ENCODE results near the gene GOLT1A.

The GOLT1A gene

DNA sequence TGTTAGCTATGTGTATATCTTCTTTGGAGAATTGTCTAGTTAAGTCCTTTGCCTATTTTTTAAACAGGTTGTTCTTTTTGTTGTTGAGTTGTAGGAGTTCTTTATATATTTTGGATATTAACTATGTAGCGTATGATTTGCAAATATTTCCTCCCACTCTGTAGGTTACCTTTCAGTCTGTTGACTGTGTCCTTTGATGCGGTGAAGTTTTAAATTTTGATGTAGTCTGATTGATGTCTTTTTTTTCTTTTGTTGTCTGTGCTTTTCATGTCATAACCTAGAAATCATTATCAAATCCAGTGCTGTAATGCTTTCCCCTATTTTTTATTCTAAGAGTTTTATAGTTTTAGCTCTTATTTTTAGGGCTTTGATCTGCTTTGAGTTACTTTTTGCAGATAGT, 8.8 kb downstream of the GOLT1A start:
- DNase-seq (ENCODE audit: low read depth, low spot score) = no peak
- Histone ChIP-seq H3K4me3 (ENCODE audit: low read length) (no peak overlapping the region), H3K36me3 (ENCODE audit: control insufficient read depth, insufficient read depth, low read length) (no peaks in the 10 kb centered on the region), H3K27me3 (ENCODE audit: control insufficient read depth, insufficient read depth, low read length) (no peaks in the 10 kb centered on the region), H3K4me1 (ENCODE audit: control insufficient read depth, insufficient read depth, low read length) (0 out of 2 replicates have a peak, but pooled peaks cover 3% of the 10 kb centered on the region), H3K9me3 (ENCODE audit: control insufficient read depth, insufficient read depth, low read length) (no peaks in the 10 kb centered on the region), H3K27ac (ENCODE audit: low read length) (no peak overlapping the region)
- WGBS (ENCODE audit: insufficient coverage, insufficient read length) = no CpG with 5 or more reads among the region's 2 CpGs

DNA sequence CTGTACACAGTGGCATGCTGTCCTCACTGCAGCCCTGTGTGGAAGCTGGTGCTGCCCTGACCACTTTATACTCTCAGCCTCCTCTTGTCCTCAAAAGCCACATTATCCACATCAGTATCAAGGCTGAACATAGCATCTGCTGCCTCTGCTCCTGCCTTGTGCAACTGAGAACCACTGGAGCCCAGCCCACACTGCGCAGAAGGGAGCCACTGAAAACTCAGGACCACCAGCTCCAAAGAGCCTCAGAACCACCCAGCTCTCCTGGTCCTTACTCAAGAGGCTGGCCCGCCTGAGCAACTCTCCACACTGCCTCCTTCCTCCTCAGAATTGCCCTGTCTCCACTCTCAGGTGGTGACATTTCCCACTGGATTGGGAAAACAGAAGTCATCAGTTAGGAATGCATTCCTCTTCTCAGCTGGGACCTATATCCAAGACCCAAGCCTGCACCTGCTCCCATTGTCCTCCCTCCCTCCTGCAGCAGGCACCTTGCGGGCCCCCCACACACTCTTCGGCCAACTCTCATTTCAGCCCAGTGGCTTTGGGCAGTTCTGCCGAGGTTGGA, 10.5 kb downstream of the GOLT1A start:
- WGBS (ENCODE audit: insufficient coverage, insufficient read length) = no CpG with 5 or more reads among the region's 5 CpGs
- H3K36me3 ChIP-seq (ENCODE audit: control insufficient read depth, insufficient read depth, low read length) = no peaks in the 10 kb centered on the region
- H3K27me3 ChIP-seq (ENCODE audit: control insufficient read depth, insufficient read depth, low read length) = no peaks in the 10 kb centered on the region
- no peaks in the 10 kb centered on the region for H3K9me3 ChIP-seq (ENCODE audit: control insufficient read depth, insufficient read depth, low read length)
- H3K4me1 ChIP-seq (ENCODE audit: control insufficient read depth, insufficient read depth, low read length) = 0 out of 2 replicates have a peak, but pooled peaks cover 3% of the 10 kb centered on the region
- H3K4me3 ChIP-seq (ENCODE audit: low read length) = no peak overlapping the region
- no peak overlapping the region for H3K27ac ChIP-seq (ENCODE audit: low read length)
- DNase-seq (ENCODE audit: low read depth, low spot score) = no peak

DNA sequence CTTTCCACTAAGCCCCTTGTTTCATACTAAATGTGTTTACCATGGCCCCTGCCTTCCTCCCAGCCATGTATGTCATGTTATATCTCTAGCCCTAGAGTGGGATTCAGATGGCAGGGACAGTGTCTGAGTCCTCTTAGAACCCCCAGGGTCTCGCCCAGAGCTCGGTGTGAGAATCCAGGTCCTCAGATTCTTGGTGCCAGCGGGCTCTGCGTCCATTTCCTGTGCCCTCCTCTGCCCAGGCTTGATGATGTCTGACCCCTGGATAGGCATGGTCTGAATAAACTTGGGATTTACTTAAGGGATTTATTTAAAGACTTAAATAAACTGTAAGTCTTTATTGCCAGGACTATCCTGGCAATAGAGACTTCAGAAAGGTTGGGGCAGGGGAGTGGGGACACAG, 11.3 kb downstream of the GOLT1A start:
- Histone ChIP-seq H3K27ac (ENCODE audit: low read length) (no peak overlapping the region), H3K27me3 (ENCODE audit: control insufficient read depth, insufficient read depth, low read length) (no peaks in the 10 kb centered on the region)
- no CpG with 5 or more reads among the region's 4 CpGs for WGBS (ENCODE audit: insufficient coverage, insufficient read length)

DNA sequence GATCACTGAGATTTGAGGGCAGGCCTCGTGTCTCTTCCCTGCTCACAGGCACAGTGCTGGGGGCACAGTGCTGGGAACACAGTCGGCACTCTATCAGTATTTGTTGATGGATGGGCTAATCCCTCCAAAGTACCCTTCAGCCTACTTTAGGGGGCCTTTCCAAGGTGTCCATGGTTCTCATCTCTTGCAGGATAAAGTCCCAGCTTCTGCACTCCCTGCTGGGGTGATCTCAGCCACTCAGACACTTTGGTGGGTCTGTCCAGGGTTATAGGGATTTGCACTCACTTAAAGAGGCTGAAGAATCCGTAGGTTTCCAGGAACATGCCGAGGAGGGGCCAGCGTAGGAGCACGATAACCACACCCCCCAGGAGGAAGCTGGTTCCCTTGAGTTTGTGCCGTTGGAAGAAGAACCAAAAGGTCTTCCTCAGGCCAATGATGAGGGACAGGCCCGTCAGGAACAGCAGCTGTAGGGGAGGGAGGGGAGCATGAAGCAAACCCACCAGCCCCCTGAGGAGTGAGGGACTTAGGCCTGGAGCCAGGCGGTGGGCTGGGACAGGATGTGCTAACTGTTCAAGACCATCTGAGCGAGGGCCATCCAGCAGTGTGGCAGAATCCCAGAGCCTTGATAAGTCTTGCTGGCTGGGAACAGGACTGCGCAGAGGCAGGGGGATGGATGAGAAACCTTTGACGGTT, 12.3 kb downstream of the GOLT1A start:
- H3K4me3 ChIP-seq (ENCODE audit: low read length) = no peak overlapping the region
- no peaks in the 10 kb centered on the region for H3K4me1 ChIP-seq (ENCODE audit: control insufficient read depth, insufficient read depth, low read length)
- no peaks in the 10 kb centered on the region for H3K27me3 ChIP-seq (ENCODE audit: control insufficient read depth, insufficient read depth, low read length)
- no peaks in the 10 kb centered on the region for H3K36me3 ChIP-seq (ENCODE audit: control insufficient read depth, insufficient read depth, low read length)
- no peak for DNase-seq (ENCODE audit: low read depth, low spot score)
- H3K9me3 ChIP-seq (ENCODE audit: control insufficient read depth, insufficient read depth, low read length) = no peaks in the 10 kb centered on the region
- H3K27ac ChIP-seq (ENCODE audit: low read length) = no peak overlapping the region
- WGBS (ENCODE audit: insufficient coverage, insufficient read length) = no CpG with 5 or more reads among the region's 12 CpGs

More for the DNA sequence above, 11.3 kb downstream of the GOLT1A start:
- Histone ChIP-seq H3K4me1 (ENCODE audit: control insufficient read depth, insufficient read depth, low read length) (0 out of 2 replicates have a peak, but pooled peaks cover 3% of the 10 kb centered on the region), H3K36me3 (ENCODE audit: control insufficient read depth, insufficient read depth, low read length) (no peaks in the 10 kb centered on the region), H3K9me3 (ENCODE audit: control insufficient read depth, insufficient read depth, low read length) (no peaks in the 10 kb centered on the region), H3K4me3 (ENCODE audit: low read length) (no peak overlapping the region)
- DNase-seq (ENCODE audit: low read depth, low spot score) = no peak

DNA sequence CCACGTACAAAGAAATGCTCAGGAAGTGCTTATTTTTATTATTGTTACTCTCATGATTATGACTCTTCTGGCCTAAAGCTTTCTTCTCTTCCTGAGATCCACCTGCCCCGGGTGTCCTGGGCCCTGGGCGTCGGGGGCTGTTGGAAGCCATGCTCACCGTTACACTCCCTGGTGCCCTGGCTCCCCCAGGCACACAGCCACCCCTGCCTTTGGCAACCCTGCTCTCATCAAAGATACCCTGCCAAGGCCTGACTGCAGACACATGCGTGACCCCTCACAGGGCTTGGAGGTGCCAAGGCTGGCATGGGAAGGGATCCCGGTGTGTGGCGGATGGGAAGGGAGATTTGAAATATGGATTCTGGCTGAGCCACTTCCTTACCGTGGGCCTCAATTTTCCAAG, 14.2 kb downstream of the GOLT1A start:
- Histone ChIP-seq H3K27ac (ENCODE audit: low read length) (no peak overlapping the region), H3K4me3 (ENCODE audit: low read length) (no peak overlapping the region), H3K4me1 (ENCODE audit: control insufficient read depth, insufficient read depth, low read length) (peaks cover 2% of the 10 kb centered on the region; the same call in 1 of the 2 replicates), H3K27me3 (ENCODE audit: control insufficient read depth, insufficient read depth, low read length) (no peaks in the 10 kb centered on the region), H3K36me3 (ENCODE audit: control insufficient read depth, insufficient read depth, low read length) (no peaks in the 10 kb centered on the region), H3K9me3 (ENCODE audit: control insufficient read depth, insufficient read depth, low read length) (no peaks in the 10 kb centered on the region)
- no peak for DNase-seq (ENCODE audit: low read depth, low spot score)
- WGBS (ENCODE audit: insufficient coverage, insufficient read length) = no CpG with 5 or more reads among the region's 9 CpGs

DNA sequence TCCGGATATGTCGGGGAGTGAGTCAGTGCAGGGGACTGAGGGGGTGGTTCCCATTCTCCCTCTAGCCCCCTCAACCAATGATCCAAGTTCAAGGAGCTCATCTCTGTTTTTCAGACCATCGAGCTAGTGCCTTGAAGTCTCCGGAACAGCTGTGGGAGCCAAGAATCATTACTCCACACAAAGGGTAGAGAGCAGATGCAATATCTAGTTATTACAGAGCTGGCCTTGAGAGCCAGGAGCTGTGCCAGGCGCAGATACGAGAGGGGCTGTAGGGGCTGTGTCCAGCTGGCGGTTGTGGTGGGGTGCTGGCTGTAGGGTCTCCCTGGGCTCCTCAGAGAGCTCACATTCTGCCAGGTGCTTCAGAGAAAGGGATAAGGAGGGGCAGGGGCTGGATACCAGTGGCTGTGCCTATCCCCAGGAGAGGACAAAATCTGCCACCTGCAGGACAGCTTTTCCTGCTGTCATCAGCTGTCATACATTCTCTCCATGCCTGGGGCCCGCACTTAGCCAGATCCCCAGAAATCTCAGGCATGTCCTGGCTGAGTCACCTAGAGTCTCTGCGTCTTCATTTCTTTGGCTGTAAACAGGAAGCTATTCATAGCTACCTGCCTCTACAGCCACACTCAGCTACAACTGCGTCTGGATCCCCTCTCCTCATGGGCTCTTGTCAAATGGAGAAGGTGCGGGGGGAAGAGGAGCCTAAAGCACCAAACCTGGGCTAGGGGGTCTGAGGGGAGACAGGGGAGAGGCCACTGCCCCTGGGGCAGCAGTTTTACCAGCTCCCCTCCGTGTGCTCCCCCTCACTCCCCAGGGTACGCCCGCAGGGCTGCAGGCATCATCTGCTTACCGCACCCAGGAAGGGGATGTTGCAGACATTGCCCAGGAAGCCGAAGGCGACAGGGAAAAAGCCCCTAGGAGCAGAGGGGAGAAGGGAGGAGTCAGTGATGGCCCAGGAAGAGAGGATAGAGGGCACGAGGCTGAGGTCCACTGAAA, 15.1 kb downstream of the GOLT1A start:
- H3K36me3 ChIP-seq (ENCODE audit: control insufficient read depth, insufficient read depth, low read length) = no peaks in the 10 kb centered on the region
- WGBS (ENCODE audit: insufficient coverage, insufficient read length) = no CpG with 5 or more reads among the region's 18 CpGs
- DNase-seq (ENCODE audit: low read depth, low spot score) = no peak
- H3K9me3 ChIP-seq (ENCODE audit: control insufficient read depth, insufficient read depth, low read length) = no peaks in the 10 kb centered on the region
- no peak overlapping the region for H3K4me3 ChIP-seq (ENCODE audit: low read length)
- no peak overlapping the region for H3K27ac ChIP-seq (ENCODE audit: low read length)
- no peaks in the 10 kb centered on the region for H3K27me3 ChIP-seq (ENCODE audit: control insufficient read depth, insufficient read depth, low read length)
- H3K4me1 ChIP-seq (ENCODE audit: control insufficient read depth, insufficient read depth, low read length) = peaks cover 2% of the 10 kb centered on the region; the same call in 1 of the 2 replicates

DNA sequence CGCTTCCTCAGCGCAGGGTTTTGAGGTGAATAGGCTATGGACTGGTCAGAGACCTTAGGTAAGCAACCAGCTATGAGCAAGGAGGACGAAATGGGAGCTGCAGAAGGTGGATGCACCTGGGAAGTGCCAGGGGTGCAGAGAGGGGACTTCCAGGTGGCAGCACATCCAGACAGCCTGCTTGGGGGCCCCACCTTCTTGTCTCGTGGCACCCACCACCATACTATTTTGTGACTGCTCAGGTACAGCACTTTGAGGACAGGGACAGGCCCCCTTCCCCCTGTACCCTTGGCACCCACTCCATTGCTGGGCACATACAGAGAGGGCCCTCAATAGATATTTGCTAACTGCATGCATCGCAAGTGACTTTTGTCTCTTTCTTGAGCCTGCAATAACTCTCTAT, 16.7 kb downstream of the GOLT1A start:
- Histone ChIP-seq H3K4me3 (ENCODE audit: low read length) (no peak overlapping the region), H3K9me3 (ENCODE audit: control insufficient read depth, insufficient read depth, low read length) (no peaks in the 10 kb centered on the region), H3K36me3 (ENCODE audit: control insufficient read depth, insufficient read depth, low read length) (no peaks in the 10 kb centered on the region), H3K27me3 (ENCODE audit: control insufficient read depth, insufficient read depth, low read length) (no peaks in the 10 kb centered on the region), H3K27ac (ENCODE audit: low read length) (no peak overlapping the region), H3K4me1 (ENCODE audit: control insufficient read depth, insufficient read depth, low read length) (peaks cover 2% of the 10 kb centered on the region; the same call in 1 of the 2 replicates)
- DNase-seq (ENCODE audit: low read depth, low spot score) = no peak
- WGBS (ENCODE audit: insufficient coverage, insufficient read length) = no CpG with 5 or more reads among the region's 5 CpGs

DNA sequence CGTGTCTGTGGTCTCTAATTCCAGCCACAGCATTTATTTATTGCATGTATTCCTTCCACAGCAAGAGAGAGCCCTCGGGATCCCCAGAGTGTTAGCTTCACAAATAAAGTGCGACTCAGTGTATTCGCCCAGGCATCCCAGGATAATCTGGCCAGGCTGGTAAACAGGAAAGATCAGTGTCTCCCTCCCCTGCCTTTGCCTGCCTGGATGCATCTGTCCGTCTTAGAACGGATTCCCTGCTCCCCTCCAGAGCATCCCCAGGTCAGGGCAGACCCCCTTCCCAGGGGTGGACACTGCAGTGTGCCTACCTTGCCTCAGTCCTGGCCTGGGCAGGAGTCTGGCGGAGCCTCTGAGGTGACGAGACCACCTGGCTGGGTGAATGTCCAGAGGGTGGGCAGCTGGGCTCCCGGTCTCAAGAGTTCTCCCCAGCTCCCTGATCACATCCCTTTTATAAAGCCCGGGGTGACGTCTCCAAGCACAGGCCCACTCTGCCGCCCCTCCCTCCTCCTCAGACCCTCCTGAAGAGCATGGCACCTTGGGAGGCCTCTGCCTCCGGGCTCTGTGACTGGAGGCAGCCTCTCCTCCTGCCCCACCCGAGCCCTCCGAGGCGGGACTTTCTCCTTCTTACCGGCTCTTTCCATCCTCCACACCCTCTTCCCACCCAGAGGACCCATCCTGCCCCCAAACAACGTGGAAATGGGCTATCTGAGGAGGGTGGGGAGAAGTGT, 17.6 kb downstream of the GOLT1A start, which contains the start of gene KISS1:
Gene KISS1, minus strand, starts transcription at position 424 of the 728 bp plus-strand sequence. CDS start 3,615 bp downstream, outside the sequence.
- Histone ChIP-seq H3K4me1 (ENCODE audit: control insufficient read depth, insufficient read depth, low read length) (peaks cover 2% of the 10 kb centered on the region; the same call in 1 of the 2 replicates), H3K9me3 (ENCODE audit: control insufficient read depth, insufficient read depth, low read length) (no peaks in the 10 kb centered on the region), H3K27me3 (ENCODE audit: control insufficient read depth, insufficient read depth, low read length) (no peaks in the 10 kb centered on the region; the same call in 1 of the 2 replicates), H3K36me3 (ENCODE audit: control insufficient read depth, insufficient read depth, low read length) (no peaks in the 10 kb centered on the region), H3K4me3 (ENCODE audit: low read length) (no peak within 1 kb of the TSS), H3K27ac (ENCODE audit: low read length) (no peak within 1 kb of the TSS)
- DNase-seq (ENCODE audit: low read depth, low spot score) = no peak
- no CpG with 5 or more reads among the region's 18 CpGs for WGBS (ENCODE audit: insufficient coverage, insufficient read length)

DNA sequence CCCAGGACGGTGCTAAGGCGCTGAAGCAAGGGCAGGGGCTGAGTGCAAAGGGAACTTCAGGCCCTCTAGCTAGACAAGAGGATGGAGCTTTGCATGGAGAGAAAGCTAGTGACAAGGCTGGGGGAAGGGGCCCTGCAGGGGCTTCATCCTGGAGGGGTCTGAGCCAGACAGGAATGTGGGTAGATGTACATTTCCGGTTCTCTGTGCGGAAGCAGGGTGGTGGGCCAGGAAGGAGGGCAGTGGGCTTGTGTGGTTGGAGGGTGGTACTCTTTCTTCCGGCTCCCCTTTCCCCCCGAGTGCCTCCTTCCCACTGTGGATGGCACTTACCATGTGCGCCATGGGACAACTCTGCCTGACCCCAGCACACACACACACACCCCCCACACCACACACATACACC, 19.0 kb downstream of the GOLT1A start:
- no peak for DNase-seq (ENCODE audit: low read depth, low spot score)
- WGBS (ENCODE audit: insufficient coverage, insufficient read length) = no CpG with 5 or more reads among the region's 7 CpGs
- no peak overlapping the region for H3K27ac ChIP-seq (ENCODE audit: low read length)
- H3K4me1 ChIP-seq (ENCODE audit: control insufficient read depth, insufficient read depth, low read length) = peaks cover 2% of the 10 kb centered on the region; the same call in 1 of the 2 replicates
- no peaks in the 10 kb centered on the region; the same call in 1 of the 2 replicates for H3K27me3 ChIP-seq (ENCODE audit: control insufficient read depth, insufficient read depth, low read length)
- no peak overlapping the region for H3K4me3 ChIP-seq (ENCODE audit: low read length)
- H3K36me3 ChIP-seq (ENCODE audit: control insufficient read depth, insufficient read depth, low read length) = no peaks in the 10 kb centered on the region
- no peaks in the 10 kb centered on the region for H3K9me3 ChIP-seq (ENCODE audit: control insufficient read depth, insufficient read depth, low read length)
